ENCODE results near the gene ARID3A. TPM values are rescaled to one million over a fixed set of nuclear protein-coding genes. Genes with fewer than 3 reads are reported as not detected.

Gene ARID3A
- total RNA-seq, 1 experiment from 2014 or later = 28.9 TPM

DNA sequence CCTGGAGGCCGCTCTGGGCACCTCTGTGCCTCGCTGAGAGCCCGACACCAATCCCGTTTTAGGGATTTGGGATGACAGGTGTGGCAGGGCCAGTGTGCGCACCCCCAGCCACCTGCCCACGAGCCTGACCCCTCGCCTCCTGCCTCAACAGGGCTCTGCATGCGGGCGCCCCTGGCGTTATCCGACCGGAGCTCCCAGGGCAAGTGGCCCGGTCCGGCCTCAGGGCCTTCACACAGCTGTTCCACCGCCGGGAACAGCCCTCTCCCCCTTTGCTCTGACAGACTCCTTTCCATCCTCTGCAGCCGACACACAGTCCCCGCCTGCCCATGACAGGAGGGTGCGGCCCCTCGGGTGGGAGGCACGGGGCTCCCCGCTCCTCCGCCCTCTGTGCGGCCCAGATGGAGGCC, 51.2 kb downstream of the ARID3A start:
- H3K27me3 ChIP-seq (ENCODE audit: control insufficient read depth, insufficient read depth, low read length) = no peaks in the 10 kb centered on the region
- in situ Hi-C loops (cut with HindIII; ENCODE audit: low pct_unique_long_range_greater_than_20kb, low sequenced_read_pairs) (no loop called here), intact Hi-C loops (cut with micrococcal nuclease; ENCODE audit: unreplicated experiment) (no loop called here)
- peaks cover 7% of the 10 kb centered on the region for H3K4me1 ChIP-seq (ENCODE audit: control insufficient read depth, insufficient read depth, low read length)
- TF ChIP-seq POLR2AphosphoS5 (IDR thresholded peaks at IDR 0.05; ENCODE audit: low read depth, low read length) (no peak), TCF7L2 (IDR thresholded peaks at IDR 0.05; ENCODE audit: low read depth, low read length) (no peak), CTCF (IDR thresholded peaks at IDR 0.05) (no peak), REST (IDR thresholded peaks at IDR 0.05; ENCODE audit: insufficient read depth in 1 of 2, low read depth in 2 of 2, low read length in 1 of 2) (no peak), SIN3A (IDR thresholded peaks at IDR 0.05; ENCODE audit: borderline replicate concordance, insufficient read depth, low read depth, low read length) (no peak)
- H3K9me3 ChIP-seq (ENCODE audit: control insufficient read depth, insufficient read depth, low read depth, low read length) = no peaks in the 10 kb centered on the region
- POLR2A ChIA-PET = no interaction called here
- H3K36me3 ChIP-seq (ENCODE audit: control insufficient read depth, insufficient read depth, low read length) = 0 out of 2 replicates have a peak, but pooled peaks cover 2% of the 10 kb centered on the region
- no peak overlapping the region for H3K27ac ChIP-seq (ENCODE audit: low read length)
- H3K4me3 ChIP-seq (ENCODE audit: low read depth in 2 of 2, low read length in 2 of 2) = no peak overlapping the region
- DNase-seq (ENCODE audit: low read depth, low spot score) = no peak
- CTCF ChIA-PET = no interaction called here
- BruUV-seq (replicated peaks) = no TSS peak
- peak; percentile 33; the same call in 1 of the 2 replicates for ATAC-seq

DNA sequence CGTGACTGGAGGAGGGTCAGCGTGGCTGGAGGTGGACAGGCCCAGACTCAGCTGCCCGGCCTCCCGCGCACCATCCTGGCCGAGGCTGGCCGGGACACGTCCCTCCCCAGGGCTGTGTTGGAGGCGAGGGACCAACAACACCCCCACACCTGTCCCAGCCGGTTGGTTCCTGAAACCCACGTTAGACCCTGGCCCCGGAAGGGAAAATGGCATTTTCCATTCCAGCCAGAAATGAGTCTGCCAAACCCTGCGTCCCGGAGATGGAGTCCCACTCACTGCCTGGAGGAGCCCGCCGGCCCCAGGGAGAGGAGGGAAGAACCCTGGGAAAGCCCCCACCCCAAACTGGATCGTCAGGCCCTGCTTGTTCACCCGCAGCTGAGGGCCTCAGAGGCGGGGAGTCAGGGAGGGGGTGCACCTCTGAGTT, 53.5 kb downstream of the ARID3A start:
- no peaks in the 10 kb centered on the region for H3K27me3 ChIP-seq (ENCODE audit: control insufficient read depth, insufficient read depth, low read length)
- H3K27ac ChIP-seq (ENCODE audit: low read length) = no peak overlapping the region
- in situ Hi-C loops (cut with HindIII; ENCODE audit: low pct_unique_long_range_greater_than_20kb, low sequenced_read_pairs) (no loop called here), intact Hi-C loops (cut with micrococcal nuclease; ENCODE audit: unreplicated experiment) (no loop called here)
- TF ChIP-seq REST (IDR thresholded peaks at IDR 0.05; ENCODE audit: insufficient read depth in 1 of 2, low read depth in 2 of 2, low read length in 1 of 2) (no peak), SIN3A (IDR thresholded peaks at IDR 0.05; ENCODE audit: borderline replicate concordance, insufficient read depth, low read depth, low read length) (no peak), TCF7L2 (IDR thresholded peaks at IDR 0.05; ENCODE audit: low read depth, low read length) (no peak), POLR2AphosphoS5 (IDR thresholded peaks at IDR 0.05; ENCODE audit: low read depth, low read length) (no peak), CTCF (IDR thresholded peaks at IDR 0.05) (no peak)
- no peak overlapping the region for H3K4me3 ChIP-seq (ENCODE audit: low read depth in 2 of 2, low read length in 2 of 2)
- peaks cover 11% of the 10 kb centered on the region for H3K4me1 ChIP-seq (ENCODE audit: control insufficient read depth, insufficient read depth, low read length)
- no peak for ATAC-seq
- BruUV-seq (replicated peaks) = no TSS peak
- ChIA-PET POLR2A (no interaction called here), CTCF (no interaction called here)
- no peaks in the 10 kb centered on the region for H3K9me3 ChIP-seq (ENCODE audit: control insufficient read depth, insufficient read depth, low read depth, low read length)
- peaks cover under 1% of the 10 kb centered on the region; the same call in 1 of the 2 replicates for H3K36me3 ChIP-seq (ENCODE audit: control insufficient read depth, insufficient read depth, low read length)
- DNase-seq (ENCODE audit: low read depth, low spot score) = no peak

Data from Panc1 (cell line).